AG08395 (cell line): ENCODE data around the gene HLA-DMA.

Source experiments
- DNase-seq: peaks from one replicate; pipeline ENCODE4 v3.0.0; 2012; ENCODE audit warnings: mixed read lengths, low spot score

HLA-DMA gene

GRCh38 chr6:32974541-32975308 is 21.8 kb upstream of the HLA-DMA start:
- no peak for DNase-seq

DNA sequence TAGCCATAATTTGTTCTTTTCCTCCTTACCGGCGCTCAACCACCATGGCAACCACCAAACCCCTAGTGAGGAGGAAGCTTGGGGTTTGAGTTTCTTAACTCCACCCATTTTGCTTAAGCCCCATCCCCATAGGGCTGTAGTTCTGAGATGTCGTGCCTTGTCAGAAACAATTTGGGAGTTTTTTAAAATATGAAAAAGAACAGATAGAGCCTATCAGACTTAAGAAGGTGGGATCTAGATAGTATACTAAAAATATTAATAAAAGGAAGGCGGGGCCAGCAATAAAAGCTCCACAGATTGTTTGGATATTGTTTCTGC is 21.1 kb upstream of the HLA-DMA start:
- peak; percentile 56 for DNase-seq

GRCh38 chr6:32973144-32974015 is 20.5 kb upstream of the HLA-DMA start:
- no peak for DNase-seq

DNA sequence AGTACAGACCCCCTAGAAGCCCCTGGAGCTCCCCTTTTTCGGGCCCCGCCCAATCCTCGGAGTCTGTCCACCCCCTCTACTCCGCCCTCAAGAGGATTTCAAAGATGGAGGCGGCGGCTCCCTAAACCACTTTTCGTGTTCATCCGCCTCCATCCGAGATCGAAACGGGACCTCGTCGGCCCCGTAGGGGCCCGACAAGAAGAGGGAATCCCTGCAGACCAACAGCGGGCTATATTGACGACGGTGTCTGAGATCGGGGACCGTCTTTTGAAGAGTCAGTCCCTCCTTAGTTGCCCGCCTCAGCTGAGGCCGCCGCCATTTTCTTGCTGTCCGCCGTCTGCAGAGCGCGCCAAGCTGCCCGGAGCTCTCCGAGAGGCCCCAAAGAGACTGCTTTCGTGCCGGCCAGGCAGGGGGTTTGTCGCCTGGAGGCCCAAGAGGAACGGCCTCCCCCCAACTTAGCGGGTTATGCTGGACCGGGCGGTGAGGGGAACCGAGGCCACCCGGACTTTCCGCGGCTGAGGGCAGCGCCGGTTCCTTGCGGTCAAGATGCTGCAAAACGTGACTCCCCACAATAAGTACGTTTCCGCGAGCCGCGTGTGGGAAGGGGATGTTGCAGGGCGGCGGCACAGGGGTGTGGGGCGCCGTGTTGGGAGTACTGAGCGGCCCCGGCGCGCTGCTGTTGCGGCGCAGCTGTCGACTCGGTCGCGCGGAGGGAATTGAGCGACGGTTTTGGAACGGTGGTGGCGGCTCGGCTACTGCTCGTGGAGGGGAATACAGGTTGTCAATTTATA is 19.7 kb upstream of the HLA-DMA start:
- no peak for DNase-seq

- peak; percentile 98 for DNase-seq
These were observed 18.9 kb upstream of the HLA-DMA start for GRCh38 chr6:32971581-32972352.

DNA sequence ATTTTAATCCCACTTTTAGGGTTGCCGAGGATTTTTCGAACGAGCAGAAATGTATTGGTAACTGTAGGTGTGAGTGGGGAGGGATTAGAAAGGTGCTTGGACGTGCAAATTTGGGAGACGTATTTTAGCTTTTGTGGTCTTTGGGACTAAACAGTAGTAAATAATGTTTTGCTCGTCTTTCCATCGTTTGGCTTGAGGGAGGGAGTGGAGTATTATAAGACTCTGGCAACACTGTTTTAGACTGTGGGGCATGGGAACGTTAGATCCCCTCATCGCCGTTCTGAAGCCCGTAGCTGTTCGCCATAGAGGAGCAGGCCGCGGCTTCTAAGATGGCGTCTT is 18.3 kb upstream of the HLA-DMA start:
- DNase-seq, result no peak

- DNase-seq, result peak; percentile 75
These were observed 17.7 kb upstream of the HLA-DMA start for GRCh38 chr6:32970413-32971241.

DNA sequence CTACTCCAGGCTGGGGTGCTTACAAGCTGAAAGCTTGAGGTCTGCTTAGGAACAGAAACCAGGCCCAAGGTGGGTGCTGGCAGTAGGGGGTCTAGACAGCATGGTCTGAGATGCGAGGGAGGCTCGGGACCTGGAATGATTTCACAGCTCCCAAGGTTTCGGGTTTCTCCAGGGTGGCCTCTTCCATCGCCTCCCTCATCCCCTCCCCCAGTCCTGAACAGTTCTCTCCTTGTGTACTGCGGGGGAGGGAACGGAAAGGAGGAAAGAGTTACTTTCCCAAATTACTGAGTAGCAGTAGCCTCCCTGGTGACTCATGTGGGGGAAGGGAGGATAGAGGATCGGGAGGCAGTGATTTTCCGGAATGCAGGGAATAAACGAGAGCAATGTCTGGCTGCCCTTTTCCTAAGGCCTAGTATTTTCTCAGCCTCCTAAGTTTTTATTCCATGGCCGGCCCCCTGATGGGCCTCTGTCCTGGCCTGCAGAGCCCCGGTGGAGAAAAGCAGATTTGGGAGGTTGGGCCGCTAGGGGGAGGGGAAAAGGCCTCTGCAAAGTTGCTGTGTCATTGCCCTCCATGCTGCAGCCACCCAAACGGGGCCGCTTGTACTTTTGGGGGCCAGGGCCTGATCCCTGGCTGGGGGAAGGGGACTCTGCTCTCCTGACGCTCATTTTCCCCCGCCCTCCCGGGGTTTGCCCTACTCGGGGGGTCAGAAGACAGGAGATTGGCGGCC is 17.0 kb upstream of the HLA-DMA start:
- peak; percentile 64 for DNase-seq

- DNase-seq, result peak; percentile 22
These were observed 16.2 kb upstream of the HLA-DMA start for GRCh38 chr6:32968867-32969684.

DNA sequence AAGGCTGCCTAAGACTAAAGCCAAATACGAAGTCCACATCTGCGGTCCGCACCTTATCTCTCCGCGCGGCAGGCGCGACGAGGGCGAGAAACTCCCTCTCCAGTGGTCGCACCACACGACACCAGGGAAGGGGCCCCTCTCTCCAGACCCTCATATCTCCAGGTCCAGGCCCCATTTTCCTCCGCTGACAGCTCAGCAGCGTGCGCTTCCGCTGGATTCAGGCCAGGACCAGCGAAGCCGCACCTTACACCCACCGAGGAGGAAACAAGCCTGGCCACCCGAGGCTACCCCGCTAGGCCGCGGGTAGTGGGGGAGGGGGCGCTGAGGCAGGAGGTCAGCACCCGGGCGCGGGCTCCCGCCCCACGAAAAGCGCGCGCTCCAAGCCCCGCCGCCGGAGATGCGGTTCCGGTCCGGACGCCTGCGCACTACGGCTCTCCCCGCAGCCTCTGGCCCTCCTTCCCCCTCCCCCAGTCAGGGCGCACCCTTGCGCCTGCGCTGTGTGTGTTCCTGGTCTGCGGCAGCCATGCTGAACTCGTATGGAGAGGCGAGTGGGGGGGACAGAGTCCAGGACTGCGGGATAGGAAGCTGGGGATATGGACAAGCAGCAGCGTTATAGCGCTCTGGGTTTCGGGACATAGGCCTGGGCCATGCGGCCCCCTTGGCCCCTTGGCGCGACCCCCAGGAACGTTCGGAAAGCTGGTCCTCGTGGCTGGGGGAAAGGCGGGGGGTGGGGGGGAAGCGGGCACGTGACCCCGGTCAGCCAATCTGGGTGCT is 15.4 kb upstream of the HLA-DMA start, which contains the start of gene BRD2:
Gene BRD2 (plus strand): TSS at position 502 of the 774 bp plus-strand sequence. CDS start 4,305 bp downstream, outside the sequence.
- peak; percentile 96 for DNase-seq

DNA sequence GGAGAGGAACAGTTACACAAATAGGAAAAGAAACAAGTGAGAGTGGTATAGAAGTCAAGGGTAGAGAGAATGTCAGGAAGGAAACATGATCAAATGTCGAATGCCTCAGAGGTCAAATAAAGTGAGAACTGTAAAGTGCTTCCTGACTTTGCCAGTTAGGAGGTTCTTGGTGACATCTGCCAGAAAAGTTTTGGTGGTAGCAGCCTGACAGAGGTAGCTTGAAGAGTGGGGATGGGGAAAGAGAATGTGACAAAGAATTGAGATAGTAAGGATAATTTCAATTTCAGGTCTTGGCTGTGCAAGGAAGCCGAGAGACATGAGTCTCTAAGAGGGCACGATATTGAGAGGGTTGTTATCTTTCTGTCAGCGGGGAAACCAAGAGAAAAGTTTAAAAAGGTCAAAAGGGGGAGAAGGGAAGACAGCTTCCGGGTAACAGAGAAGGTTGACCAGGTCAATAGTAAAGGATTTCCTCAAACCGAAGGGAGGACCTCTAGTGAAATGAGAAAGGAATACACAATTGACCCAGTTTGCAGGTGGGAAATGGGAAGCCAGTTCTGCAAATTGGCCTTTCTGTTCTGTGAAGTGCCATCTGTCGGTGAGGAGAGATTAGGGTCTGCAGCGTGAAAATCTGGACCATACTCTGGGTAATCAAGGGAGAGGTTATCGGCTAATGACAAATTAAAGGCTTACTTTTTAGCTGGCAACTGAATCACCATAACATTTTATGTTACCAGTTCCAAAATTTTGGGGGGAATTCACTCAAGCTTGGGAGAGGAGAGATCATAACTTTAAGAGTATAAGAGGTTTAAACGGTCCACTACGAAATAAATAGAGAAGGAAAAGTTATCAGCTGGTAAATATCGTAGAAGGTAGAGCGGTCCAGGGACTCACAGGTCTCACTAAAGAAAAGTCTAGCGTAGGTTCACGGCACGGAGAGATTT is 14.5 kb upstream of the HLA-DMA start:
- DNase-seq, result peak; percentile 22

DNA sequence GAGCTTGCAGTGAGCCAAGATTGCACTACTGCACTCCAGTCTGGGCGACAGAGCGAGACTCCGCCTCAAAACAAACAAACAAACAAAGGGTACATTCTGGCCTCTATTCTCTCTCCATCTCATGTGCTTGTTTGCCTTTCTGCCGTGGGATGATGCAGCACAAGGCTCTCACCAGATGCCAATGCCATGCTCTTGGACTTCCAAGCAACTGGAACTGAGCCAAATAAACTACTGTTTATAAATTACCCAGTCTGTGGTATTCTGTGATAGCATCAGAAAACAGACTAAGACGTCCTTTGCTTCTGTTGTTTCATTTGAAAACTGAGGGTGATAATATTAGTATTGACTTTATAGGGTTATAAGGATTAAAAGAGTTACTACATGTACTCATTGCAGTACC is 11.9 kb upstream of the HLA-DMA start:
- no peak for DNase-seq

GRCh38 chr6:32963866-32964265 is 11.0 kb upstream of the HLA-DMA start:
- DNase-seq, result no peak

DNA sequence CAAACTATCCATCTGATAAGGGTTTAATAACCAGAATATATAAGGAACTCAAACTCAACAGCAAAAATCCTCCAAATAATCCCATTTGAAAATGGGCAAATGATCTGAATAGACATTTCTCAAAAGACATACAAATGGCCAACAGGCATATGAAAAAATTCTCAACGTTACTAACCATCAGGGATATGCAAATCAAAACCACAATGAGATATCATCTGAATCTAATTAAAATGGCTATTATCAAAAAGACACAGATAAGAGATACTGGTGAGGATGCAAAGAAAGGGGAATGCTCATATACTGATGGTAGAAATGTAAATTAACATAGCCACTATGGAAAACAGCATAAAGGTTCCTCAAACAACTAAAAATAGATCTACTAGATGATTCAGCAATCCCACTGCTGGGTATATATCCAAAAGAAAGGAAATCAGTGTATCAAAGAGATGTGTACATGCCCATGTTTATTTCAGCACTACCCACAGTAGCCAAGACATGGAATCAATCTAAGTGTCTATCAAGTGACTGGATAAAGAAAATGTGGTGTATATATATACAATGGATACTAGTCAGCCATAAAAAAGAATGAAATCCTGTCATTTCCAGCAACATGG is 9.4 kb upstream of the HLA-DMA start:
- DNase-seq, result no peak

GRCh38 chr6:32960563-32960962 is 7.7 kb upstream of the HLA-DMA start:
- DNase-seq, result no peak

DNA sequence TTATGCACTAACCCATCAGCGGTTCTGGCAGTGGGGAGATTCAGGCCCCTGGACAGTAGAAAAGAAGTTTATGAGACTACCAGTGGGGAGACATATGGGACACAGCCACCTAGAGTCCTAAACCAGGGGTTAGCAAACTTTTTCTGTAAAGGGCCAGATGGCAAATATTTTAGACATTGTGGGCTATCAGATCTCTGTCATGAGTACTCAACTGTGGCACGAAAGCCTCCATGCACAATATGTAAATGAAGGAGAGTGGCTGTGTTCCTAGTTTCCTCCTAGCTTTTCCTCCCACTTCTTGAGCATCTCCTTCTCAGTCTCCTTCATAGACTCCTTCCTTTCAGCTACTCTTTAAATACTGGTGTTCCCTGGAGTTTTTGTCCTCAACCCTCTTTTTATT is 3.3 kb upstream of the HLA-DMA start:
- DNase-seq, result no peak
